Stimulated activated CD4-positive, alpha-beta T cell treated with anti-CD3 and anti-CD28 coated beads, Interleukin-4, amount 100 ng/mL, for 24 hours (primary cell): Measurements from ENCODE around the gene PRR7.

Experiments used
- DNase-seq: peaks from one replicate; pipeline ENCODE4 v3.0.0-alpha.2; 2020

PRR7 gene

DNA sequence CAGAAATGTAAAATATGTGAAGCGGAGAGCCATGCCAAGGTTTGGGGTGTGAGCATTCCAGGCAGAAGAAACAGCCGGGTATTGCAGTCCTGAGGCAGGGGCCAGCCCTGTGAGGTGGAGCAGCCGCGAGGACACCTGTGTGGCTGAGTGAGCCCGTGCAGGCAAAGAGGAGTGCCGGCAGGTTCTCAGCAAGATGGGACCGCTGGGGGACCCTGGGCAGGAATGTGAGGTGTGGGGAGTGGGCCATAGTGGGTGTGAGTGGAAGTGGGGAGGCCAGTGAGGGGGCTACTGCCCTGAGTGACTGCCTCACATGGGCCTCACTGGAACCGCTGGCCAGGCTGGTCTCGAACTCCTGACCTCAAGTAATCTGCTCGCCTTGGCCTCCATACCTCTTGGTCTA lies 8.1 kb upstream of the PRR7 start:
- no peak for DNase-seq

DNA sequence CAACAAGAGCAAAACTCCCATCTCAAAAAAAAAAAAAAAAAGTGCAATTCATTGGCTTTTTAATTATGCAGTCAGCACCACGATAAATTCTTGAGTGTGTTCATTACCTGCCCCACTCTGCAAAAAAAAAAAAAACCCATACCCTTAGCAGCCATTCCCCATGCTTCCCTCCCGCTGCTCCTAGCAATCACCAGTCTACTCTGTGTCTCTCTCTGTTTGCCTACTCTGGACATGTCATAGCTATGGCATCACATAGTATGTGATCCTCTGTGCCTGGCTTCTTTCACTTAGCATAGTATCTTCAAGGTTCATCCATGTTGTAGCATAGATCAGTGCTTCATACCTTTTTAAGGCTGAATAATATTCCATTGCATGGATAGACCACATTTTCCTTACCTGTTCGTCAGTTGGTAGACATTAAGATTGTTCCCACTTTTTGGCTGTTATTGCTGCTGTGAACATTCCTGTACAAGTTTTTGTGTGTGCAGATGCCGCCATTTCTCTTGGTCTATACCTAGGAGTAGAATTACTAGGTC lies 7.0 kb upstream of the PRR7 start:
- no peak for DNase-seq

DNA sequence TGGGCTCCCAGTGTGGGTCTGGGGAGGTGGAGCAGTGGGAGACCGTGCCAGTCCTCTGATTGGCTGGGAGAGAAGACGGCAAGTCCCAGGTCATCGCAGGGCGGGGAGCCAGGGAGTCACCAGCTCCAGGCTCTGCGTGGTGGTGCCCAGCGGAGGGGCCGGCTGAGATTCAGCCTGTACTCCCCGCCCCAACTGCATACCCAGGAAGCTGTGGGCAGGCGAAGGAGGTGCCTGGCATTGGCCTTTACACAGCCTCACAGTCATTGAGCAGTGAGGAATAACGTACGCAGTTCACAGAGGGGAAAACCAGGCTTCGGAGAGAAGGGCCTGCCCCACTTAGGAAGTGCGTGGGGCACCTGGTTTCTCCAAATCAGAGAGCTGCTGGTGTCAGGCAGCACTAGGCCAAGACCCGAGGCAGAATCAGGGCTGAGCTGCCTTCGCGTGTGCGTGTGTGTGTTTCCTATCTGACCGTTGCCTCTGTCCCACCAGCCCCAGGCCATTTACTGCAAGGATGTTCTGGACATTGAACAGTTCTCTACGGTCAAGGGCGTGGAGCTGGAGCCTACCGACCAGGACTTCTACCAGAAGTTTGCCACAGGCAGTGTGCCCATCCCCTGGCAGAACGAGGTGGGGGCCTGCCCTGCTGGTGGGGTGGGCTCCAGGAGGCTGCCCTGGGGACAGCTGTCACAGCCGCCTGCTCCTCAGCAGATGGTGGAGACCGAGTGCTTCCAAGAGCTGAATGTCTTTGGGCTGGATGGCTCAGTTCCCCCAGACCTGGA lies 6.2 kb upstream of the PRR7 start:
- peak; percentile 65 for DNase-seq

- DNase-seq, result no peak
Measured at GRCh38 chr5:177440990-177441780, 5.4 kb upstream of the PRR7 start.

DNA sequence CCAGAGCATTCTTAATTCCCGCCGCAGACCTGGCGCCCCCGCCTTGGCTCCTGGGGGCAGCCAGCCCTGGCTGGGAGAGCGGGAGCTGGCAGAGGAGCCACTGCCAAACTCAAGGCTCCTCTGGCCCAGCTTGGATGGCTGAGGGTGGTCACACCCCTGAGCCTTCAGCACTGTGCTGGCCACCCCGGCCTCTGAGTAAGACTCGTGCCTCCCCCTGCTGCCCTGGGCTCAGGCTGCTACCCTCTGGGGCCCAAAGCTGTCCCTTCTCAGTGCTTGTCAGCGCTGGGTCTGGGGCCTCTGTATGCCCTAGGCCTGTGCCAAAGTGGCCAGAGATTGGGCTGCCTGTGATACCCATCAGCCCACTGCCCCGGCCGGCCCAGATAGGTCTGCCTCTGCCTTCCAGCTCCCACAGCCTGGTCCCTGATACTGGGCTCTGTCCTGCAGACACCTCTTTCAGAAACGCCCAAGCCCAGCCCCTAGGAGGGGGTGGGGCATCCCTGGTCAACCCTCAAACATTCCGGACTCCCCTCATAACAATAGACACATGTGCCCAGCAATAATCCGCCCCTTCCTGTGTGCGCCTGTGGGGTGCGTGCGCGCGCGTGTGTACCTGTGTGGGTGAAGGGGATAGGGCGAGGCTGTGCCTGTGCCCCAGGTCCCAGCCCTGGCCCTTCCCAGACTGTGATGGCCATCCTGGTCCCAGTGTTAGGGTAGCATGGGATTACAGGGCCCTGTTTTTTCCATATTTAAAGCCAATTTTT lies 4.4 kb upstream of the PRR7 start:
- DNase-seq, result no peak

- DNase-seq, result no peak
Measured at GRCh38 chr5:177443144-177443983, 3.2 kb upstream of the PRR7 start.

DNA sequence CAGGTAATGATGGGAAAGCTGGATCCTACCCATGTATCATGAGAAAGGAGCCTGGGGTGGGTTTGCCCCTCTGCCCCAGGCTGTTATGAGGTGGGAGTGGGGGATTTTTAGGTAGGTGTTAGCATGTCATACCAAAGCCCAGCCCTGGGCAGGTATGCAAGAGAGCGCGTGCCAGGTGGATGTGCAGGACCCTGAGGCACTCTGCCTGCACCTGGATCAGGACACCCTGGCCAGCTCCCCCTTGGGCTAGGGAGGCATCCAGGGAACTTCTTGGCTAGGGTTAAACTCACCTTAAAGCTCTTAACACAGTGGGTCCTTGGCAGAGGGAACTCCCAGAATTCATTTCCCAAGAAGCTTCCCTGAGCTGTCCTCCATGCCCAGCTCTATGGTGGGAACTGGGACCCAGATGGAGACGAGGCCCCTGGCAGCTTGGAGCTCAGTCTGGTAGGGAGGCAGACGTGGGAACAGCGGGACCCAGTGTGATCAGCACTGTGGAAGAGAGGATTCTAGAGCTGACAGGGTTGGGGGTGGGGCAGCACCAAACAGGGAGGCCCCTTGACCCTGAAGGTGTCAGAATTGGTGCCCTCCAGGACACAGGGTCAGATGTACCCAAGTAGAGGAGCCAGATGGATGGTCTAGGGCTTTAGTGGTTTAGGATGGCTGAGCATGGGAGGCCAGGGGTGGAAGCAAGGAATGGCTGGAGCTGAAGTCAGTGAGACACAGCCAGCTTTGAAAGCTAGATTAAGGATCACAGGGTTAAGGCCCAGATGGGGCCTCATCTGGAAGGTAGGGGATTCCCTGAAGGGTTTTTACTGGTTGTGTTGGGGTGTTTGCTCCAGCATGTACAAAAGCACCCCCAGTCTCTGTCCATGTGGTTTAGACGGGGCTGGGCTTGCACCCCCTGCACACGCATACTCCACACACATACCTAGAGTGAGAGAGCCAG lies 2.2 kb upstream of the PRR7 start:
- peak; percentile 8 for DNase-seq

GRCh38 chr5:177445052-177445916 lies 1.3 kb upstream of the PRR7 start:
- DNase-seq, result peak; percentile 23

- no peak for DNase-seq
Measured at GRCh38 chr5:177445917-177446199, 756 bp upstream of the PRR7 start.

DNA sequence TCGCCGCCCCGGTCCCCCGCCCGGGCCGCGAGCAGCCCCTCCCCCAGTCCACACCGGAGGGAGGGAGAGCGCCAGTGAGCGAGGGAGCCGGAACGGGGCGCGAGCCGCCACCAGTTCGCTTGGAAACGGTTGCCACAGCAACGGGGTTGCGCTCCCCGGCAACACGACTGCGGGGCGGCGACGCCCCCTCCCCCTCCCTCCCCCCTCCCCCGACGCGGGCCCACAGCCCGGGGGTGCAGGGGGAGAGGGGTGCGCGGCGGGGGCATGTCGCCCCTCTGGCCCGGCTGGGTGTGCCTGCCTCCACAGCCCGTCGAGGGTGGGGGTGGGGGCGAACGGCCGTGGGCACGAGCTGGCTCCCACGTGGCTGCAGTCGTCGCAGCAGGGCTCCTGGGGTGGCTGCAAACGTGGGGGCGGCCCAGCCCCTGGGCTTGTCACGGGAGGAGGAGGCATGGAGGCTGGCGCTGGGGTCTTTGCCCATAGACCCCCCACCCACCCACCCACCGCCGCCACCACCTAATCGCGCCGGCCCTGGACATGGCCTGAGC lies 524 bp downstream of the PRR7 start:
- DNase-seq, result peak; percentile 65

GRCh38 chr5:177447611-177448243 lies 1.1 kb downstream of the PRR7 start:
- no peak for DNase-seq

- DNase-seq, result no peak
Measured at GRCh38 chr5:177448244-177448950, 1.8 kb downstream of the PRR7 start.

DNA sequence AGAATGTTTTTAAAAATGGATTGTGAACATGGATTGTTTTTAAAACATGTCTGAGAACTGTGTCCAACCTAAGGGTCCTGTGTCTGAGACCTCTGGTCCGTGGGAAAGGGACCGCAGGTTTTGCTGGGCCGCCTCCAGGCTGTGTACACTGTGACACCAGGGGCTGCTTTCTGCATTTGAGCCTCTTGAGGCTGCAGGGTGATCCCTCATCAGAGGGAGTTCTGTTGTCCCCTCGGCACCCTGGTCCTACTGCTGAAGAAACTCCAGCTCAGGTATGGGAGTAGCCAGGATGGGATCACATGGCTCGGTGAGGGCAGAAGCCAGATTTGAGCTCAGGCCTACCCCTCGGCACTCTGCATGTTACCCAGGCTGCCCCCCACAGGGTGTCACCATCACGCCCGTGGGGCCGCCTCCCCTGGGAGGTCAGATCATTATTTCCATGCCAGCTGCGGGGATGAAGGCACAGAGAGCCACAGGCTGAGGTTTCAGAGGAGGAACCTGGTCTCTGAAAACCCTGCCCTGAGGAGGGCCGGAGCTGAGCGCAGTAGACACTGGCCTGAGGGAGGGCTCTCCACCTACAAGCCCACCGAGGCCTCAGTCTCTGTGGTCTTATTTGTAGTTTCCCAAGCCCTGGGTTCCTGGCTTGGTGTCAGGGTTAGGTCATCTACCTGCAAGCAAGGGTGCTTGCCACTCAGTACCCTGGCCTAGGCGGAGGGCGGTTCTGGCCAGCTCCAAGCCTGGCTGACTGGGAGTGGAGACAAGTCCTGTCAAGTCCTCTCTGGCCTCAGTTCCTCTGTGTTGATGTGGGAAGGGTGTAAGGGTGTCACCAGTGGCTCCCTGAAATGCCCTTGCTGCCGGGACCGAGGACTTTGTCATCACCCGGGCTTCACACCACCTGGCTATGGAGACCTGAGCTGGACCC lies 2.8 kb downstream of the PRR7 start:
- no peak for DNase-seq

GRCh38 chr5:177450667-177451424 lies 4.2 kb downstream of the PRR7 start:
- DNase-seq, result no peak

GRCh38 chr5:177452688-177453638 lies 6.3 kb downstream of the PRR7 start:
- no peak for DNase-seq
